GM23338 (cell line): ENCODE measurements around the gene DNA2.

Source experiments
- EZH2 ChIP-seq: fragments of 200-600 bp; sonication (generic); IDR thresholded peaks from one replicate; pipeline ENCODE4 v1.8.0; 2017; ENCODE audit warnings: antibody characterized with exemption, mild to moderate bottlenecking, low read depth; ENCODE audit not compliant: unreplicated experiment
- EZH2phosphoT487 ChIP-seq: fragments of 200-600 bp; sonication (generic); IDR thresholded peaks from one replicate; pipeline ENCODE4 v1.8.1; 2018; ENCODE audit warnings: antibody characterized with exemption; ENCODE audit not compliant: unreplicated experiment
- POLR2AphosphoS5 ChIP-seq: IDR thresholded peaks from 2 replicates; pipeline ENCODE4 v1.6.1; 2016; ENCODE audit warnings: antibody characterized with exemption, low read depth
- TF ChIP-seq, protein P1 (sequence below), 2 experiments: fragments of 200-600 bp in 1 of 2; sonication (generic) in 1 of 2; conservative IDR thresholded peaks; 2 replicates each; pipeline versions ENCODE4 v1.5.1 to v1.6.1; 2016 to 2017; ENCODE audit warnings: antibody characterized with exemption in 2 of 2, low read depth in 2 of 2, mild to moderate bottlenecking in 2 of 2, moderate library complexity in 1 of 2
- TF ChIP-seq, protein P2 (sequence below): IDR thresholded peaks from one replicate; pipeline ENCODE4 v1.6.1; 2018; ENCODE audit warnings: antibody characterized with exemption; ENCODE audit not compliant: unreplicated experiment

DNA sequence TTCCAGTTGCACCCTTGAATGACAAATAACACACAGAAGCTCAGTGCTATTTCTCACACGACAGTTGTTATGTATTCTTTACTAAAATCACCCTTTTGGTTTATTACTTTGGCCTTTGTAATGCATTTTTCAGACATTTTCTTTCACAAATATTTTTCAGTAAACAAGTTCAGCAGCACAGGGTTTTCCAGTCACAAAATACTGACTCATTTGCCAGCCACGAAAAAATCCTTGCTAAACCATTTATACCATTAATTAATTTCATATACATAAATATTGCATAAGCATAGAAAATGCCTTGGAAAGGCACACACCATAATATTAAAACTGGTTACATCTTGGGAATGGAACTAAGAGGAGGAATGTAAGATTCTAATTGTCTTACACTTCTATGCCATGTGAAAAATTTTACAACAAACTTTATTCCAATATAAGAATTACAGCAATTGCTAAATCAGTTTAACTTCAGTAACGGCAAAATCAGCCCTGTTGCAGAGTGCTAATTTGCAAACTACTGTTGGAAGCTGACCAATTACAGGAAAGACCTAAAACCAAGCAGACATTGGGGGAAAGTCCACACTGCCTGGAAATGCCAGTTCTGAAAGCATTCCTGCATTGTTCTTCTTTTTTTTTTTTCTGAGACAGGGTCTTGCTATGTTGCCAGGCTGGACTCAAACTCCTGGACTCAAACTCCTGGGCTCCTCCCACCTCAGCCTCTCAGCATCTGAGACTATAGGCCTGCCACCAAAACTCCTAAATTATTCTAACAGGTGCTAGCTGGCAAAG, 107.5 kb downstream of the DNA2 start:
- TF ChIP-seq, protein P1, sequence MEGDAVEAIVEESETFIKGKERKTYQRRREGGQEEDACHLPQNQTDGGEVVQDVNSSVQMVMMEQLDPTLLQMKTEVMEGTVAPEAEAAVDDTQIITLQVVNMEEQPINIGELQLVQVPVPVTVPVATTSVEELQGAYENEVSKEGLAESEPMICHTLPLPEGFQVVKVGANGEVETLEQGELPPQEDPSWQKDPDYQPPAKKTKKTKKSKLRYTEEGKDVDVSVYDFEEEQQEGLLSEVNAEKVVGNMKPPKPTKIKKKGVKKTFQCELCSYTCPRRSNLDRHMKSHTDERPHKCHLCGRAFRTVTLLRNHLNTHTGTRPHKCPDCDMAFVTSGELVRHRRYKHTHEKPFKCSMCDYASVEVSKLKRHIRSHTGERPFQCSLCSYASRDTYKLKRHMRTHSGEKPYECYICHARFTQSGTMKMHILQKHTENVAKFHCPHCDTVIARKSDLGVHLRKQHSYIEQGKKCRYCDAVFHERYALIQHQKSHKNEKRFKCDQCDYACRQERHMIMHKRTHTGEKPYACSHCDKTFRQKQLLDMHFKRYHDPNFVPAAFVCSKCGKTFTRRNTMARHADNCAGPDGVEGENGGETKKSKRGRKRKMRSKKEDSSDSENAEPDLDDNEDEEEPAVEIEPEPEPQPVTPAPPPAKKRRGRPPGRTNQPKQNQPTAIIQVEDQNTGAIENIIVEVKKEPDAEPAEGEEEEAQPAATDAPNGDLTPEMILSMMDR (conservative IDR thresholded peaks at IDR 0.05; ENCODE audit: low read depth in 2 of 2): no peak
- no peak for TF ChIP-seq EZH2phosphoT487
- TF ChIP-seq, protein P2, sequence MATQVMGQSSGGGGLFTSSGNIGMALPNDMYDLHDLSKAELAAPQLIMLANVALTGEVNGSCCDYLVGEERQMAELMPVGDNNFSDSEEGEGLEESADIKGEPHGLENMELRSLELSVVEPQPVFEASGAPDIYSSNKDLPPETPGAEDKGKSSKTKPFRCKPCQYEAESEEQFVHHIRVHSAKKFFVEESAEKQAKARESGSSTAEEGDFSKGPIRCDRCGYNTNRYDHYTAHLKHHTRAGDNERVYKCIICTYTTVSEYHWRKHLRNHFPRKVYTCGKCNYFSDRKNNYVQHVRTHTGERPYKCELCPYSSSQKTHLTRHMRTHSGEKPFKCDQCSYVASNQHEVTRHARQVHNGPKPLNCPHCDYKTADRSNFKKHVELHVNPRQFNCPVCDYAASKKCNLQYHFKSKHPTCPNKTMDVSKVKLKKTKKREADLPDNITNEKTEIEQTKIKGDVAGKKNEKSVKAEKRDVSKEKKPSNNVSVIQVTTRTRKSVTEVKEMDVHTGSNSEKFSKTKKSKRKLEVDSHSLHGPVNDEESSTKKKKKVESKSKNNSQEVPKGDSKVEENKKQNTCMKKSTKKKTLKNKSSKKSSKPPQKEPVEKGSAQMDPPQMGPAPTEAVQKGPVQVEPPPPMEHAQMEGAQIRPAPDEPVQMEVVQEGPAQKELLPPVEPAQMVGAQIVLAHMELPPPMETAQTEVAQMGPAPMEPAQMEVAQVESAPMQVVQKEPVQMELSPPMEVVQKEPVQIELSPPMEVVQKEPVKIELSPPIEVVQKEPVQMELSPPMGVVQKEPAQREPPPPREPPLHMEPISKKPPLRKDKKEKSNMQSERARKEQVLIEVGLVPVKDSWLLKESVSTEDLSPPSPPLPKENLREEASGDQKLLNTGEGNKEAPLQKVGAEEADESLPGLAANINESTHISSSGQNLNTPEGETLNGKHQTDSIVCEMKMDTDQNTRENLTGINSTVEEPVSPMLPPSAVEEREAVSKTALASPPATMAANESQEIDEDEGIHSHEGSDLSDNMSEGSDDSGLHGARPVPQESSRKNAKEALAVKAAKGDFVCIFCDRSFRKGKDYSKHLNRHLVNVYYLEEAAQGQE: no peak
- TF ChIP-seq EZH2: no peak
- no peak for TF ChIP-seq POLR2AphosphoS5
